HEK293 (cell line): ENCODE measurements around the gene ISL2.

Source experiments
- GLIS1 ChIP-seq: fragments of 450-650 bp; formaldehyde crosslinking; IDR thresholded peaks from 2 replicates; pipeline ENCODE4 v1.5.1; 2016; ENCODE audit warnings: missing biosample characterization, missing genetic modification characterization
- KLF10 ChIP-seq: fragments of 450-650 bp; IDR thresholded peaks from 2 replicates; pipeline ENCODE4 v1.5.1; 2018; ENCODE audit warnings: missing biosample characterization, mild to moderate bottlenecking, missing genetic modification characterization
- KLF8 ChIP-seq: fragments of 450-650 bp; formaldehyde crosslinking; IDR thresholded peaks from 2 replicates; pipeline ENCODE4 v1.5.1; 2016; ENCODE audit warnings: missing biosample characterization, missing genetic modification characterization
- OVOL3 ChIP-seq: fragments of 450-650 bp; formaldehyde crosslinking; IDR thresholded peaks from 2 replicates; pipeline ENCODE4 v1.5.1; 2016; ENCODE audit warnings: missing biosample characterization, missing genetic modification characterization
- PRDM4 ChIP-seq: fragments of 450-650 bp; formaldehyde crosslinking; IDR thresholded peaks from 2 replicates; pipeline ENCODE4 v1.5.1; 2017; ENCODE audit warnings: missing biosample characterization, missing genetic modification characterization
- SP2 ChIP-seq: fragments of 450-650 bp; formaldehyde crosslinking; IDR thresholded peaks from 2 replicates; pipeline ENCODE4 v1.5.1; 2016; ENCODE audit warnings: missing biosample characterization, missing genetic modification characterization
- SP7 ChIP-seq: fragments of 450-650 bp; formaldehyde crosslinking; IDR thresholded peaks from 2 replicates; pipeline ENCODE4 v1.5.1; 2016; ENCODE audit warnings: missing biosample characterization, missing genetic modification characterization
- ZBTB7A ChIP-seq: fragments of 450-650 bp; formaldehyde crosslinking; IDR thresholded peaks from 2 replicates; pipeline ENCODE4 v1.5.1; 2016; ENCODE audit warnings: low read depth, missing biosample characterization, missing genetic modification characterization
- ZFP41 ChIP-seq: fragments of 450-650 bp; formaldehyde crosslinking; IDR thresholded peaks from 2 replicates; pipeline ENCODE4 v1.5.1; 2016; ENCODE audit warnings: missing biosample characterization, missing genetic modification characterization, borderline replicate concordance
- ZFP69B ChIP-seq: fragments of 450-650 bp; formaldehyde crosslinking; IDR thresholded peaks from 2 replicates; pipeline ENCODE4 v1.5.1; 2016; ENCODE audit warnings: missing biosample characterization, missing genetic modification characterization
- ZNF121 ChIP-seq: fragments of 450-650 bp; formaldehyde crosslinking; IDR thresholded peaks from 2 replicates; pipeline ENCODE4 v1.5.1; 2016; ENCODE audit warnings: missing biosample characterization, missing genetic modification characterization
- ZNF184 ChIP-seq: fragments of 450-650 bp; IDR thresholded peaks from 2 replicates; pipeline ENCODE4 v1.5.1; 2018; ENCODE audit warnings: missing biosample characterization, mild to moderate bottlenecking, missing genetic modification characterization
- ZNF221 ChIP-seq: fragments of 450-650 bp; formaldehyde crosslinking; IDR thresholded peaks from 2 replicates; pipeline ENCODE4 v1.5.1; 2017; ENCODE audit warnings: missing biosample characterization, missing genetic modification characterization, borderline replicate concordance
- ZNF24 ChIP-seq: fragments of 450-650 bp; formaldehyde crosslinking; IDR thresholded peaks from 2 replicates; pipeline ENCODE4 v1.5.1; 2016; ENCODE audit warnings: missing biosample characterization, missing genetic modification characterization
- ZNF324 ChIP-seq: fragments of 450-650 bp; formaldehyde crosslinking; IDR thresholded peaks from 2 replicates; pipeline ENCODE4 v1.5.1; 2016; ENCODE audit warnings: missing biosample characterization, missing genetic modification characterization
- ZNF391 ChIP-seq: fragments of 450-650 bp; formaldehyde crosslinking; IDR thresholded peaks from 2 replicates; pipeline ENCODE4 v1.5.1; 2016; ENCODE audit warnings: low read depth, missing biosample characterization, missing genetic modification characterization, borderline replicate concordance
- ZNF558 ChIP-seq: fragments of 450-650 bp; formaldehyde crosslinking; IDR thresholded peaks from 2 replicates; pipeline ENCODE4 v1.5.1; 2016; ENCODE audit warnings: missing biosample characterization, missing genetic modification characterization
- ZNF561 ChIP-seq: fragments of 450-650 bp; IDR thresholded peaks from 2 replicates; pipeline ENCODE4 v1.5.1; 2018; ENCODE audit warnings: missing biosample characterization, missing genetic modification characterization, borderline replicate concordance
- ZNF600 ChIP-seq: fragments of 450-650 bp; formaldehyde crosslinking; IDR thresholded peaks from 2 replicates; pipeline ENCODE4 v1.5.1; 2016; ENCODE audit warnings: missing biosample characterization, missing genetic modification characterization
- ZNF621 ChIP-seq: fragments of 450-650 bp; formaldehyde crosslinking; IDR thresholded peaks from 2 replicates; pipeline ENCODE4 v1.5.1; 2017; ENCODE audit warnings: missing biosample characterization, missing genetic modification characterization
- ZNF658 ChIP-seq: fragments of 450-650 bp; formaldehyde crosslinking; IDR thresholded peaks from 2 replicates; pipeline ENCODE4; 2016; ENCODE audit warnings: missing biosample characterization, missing genetic modification characterization
- ZNF776 ChIP-seq: fragments of 450-650 bp; formaldehyde crosslinking; IDR thresholded peaks from 2 replicates; pipeline ENCODE4 v1.5.0; 2017; ENCODE audit warnings: missing biosample characterization, missing genetic modification characterization, borderline replicate concordance
- ZNF843 ChIP-seq: fragments of 450-650 bp; formaldehyde crosslinking; IDR thresholded peaks from 2 replicates; pipeline ENCODE4 v1.5.1; 2016; ENCODE audit warnings: missing biosample characterization, missing genetic modification characterization
- TF ChIP-seq, protein P1 (sequence below): fragments of 450-650 bp; formaldehyde crosslinking; IDR thresholded peaks from 2 replicates; pipeline ENCODE4 v1.5.1; 2016; ENCODE audit warnings: missing biosample characterization, missing genetic modification characterization
- TF ChIP-seq, protein P2 (sequence below): fragments of 450-650 bp; formaldehyde crosslinking; IDR thresholded peaks from 2 replicates; pipeline ENCODE4 v1.5.1; 2016; ENCODE audit warnings: missing biosample characterization, missing genetic modification characterization
- TF ChIP-seq, protein P3 (sequence below): fragments of 450-650 bp; formaldehyde crosslinking; IDR thresholded peaks from 2 replicates; pipeline ENCODE4 v1.5.1; 2016; ENCODE audit warnings: missing biosample characterization, missing genetic modification characterization
- TF ChIP-seq, protein P4 (sequence below): fragments of 450-650 bp; formaldehyde crosslinking; IDR thresholded peaks from 2 replicates; pipeline ENCODE4 v1.5.1; 2016; ENCODE audit warnings: missing biosample characterization, missing genetic modification characterization
- TF ChIP-seq, protein P5 (sequence below): fragments of 450-650 bp; formaldehyde crosslinking; IDR thresholded peaks from 2 replicates; pipeline ENCODE4 v1.5.1; 2016; ENCODE audit warnings: missing biosample characterization, missing genetic modification characterization

The ISL2 gene

DNA sequence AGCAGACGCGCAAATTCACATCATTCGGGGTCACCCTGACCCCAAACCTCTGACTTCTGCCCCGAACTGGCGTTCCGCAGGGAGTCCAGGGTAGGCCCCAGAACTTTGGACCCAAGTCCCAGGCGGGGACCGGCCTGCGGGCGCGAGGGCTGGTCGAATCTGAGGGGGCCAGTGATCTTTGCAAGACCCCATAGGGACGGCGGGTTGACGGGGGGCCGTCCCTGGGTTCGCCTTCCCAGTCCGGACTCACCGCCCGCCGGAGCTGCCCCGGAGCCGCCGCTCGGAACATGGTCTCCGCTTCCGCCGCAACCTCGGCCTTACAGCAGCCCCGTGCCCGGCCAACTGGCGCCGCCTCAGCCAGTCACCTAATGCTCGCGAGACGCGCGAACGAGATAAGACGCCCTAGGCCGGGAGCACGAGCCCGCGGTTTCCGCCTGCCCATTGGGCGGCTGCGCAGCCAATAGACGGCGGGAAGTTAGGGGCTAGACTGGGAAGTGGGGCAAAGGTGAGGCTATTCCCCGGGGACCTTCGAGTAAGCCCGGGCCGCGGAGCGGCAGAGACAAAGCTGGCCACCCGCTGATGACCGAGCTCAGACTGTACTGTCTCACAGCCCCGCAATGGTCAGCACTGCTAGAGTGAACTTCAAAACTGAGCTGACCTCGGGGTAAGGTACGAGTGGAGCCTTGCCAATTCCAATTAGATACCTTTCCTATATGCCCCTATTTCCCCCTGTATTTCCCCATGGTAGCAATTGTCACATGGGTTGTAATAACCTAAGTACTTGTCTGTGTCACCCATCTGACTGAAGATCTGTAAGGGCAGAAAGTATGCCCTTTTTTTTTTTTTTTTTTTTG, 25.2 kb upstream of the ISL2 start, which contains the start of gene ETFA (continued):
- TF ChIP-seq, protein P1, sequence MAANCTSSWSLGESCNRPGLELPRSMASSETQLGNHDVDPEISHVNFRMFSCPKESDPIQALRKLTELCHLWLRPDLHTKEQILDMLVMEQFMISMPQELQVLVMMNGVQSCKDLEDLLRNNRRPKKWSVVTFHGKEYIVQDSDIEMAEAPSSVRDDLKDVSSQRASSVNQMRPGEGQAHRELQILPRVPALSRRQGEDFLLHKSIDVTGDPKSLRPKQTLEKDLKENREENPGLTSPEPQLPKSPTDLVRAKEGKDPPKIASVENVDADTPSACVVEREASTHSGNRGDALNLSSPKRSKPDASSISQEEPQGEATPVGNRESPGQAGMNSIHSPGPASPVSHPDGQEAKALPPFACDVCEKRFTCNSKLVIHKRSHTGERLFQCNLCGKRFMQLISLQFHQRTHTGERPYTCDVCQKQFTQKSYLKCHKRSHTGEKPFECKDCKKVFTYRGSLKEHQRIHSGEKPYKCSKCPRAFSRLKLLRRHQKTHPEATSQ (tag by site-specific recombination) = peak; percentile 46; the same call in 1 of the 2 replicates
- TF ChIP-seq, protein P2, sequence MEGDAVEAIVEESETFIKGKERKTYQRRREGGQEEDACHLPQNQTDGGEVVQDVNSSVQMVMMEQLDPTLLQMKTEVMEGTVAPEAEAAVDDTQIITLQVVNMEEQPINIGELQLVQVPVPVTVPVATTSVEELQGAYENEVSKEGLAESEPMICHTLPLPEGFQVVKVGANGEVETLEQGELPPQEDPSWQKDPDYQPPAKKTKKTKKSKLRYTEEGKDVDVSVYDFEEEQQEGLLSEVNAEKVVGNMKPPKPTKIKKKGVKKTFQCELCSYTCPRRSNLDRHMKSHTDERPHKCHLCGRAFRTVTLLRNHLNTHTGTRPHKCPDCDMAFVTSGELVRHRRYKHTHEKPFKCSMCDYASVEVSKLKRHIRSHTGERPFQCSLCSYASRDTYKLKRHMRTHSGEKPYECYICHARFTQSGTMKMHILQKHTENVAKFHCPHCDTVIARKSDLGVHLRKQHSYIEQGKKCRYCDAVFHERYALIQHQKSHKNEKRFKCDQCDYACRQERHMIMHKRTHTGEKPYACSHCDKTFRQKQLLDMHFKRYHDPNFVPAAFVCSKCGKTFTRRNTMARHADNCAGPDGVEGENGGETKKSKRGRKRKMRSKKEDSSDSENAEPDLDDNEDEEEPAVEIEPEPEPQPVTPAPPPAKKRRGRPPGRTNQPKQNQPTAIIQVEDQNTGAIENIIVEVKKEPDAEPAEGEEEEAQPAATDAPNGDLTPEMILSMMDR = peak; percentile 39; the same call in 1 of the 2 replicates
- TF ChIP-seq ZNF621 (tag by site-specific recombination) = no peak
- TF ChIP-seq ZNF221 (tag by site-specific recombination) = 0 out of 2 replicates have a peak, but pooled peaks have one; percentile 11
- no peak for TF ChIP-seq ZFP41
- TF ChIP-seq ZNF776 (tag by site-specific recombination) = no peak
- peak; percentile 28; the same call in 1 of the 2 replicates for TF ChIP-seq ZNF558 (tag by site-specific recombination)
- TF ChIP-seq, protein P3, sequence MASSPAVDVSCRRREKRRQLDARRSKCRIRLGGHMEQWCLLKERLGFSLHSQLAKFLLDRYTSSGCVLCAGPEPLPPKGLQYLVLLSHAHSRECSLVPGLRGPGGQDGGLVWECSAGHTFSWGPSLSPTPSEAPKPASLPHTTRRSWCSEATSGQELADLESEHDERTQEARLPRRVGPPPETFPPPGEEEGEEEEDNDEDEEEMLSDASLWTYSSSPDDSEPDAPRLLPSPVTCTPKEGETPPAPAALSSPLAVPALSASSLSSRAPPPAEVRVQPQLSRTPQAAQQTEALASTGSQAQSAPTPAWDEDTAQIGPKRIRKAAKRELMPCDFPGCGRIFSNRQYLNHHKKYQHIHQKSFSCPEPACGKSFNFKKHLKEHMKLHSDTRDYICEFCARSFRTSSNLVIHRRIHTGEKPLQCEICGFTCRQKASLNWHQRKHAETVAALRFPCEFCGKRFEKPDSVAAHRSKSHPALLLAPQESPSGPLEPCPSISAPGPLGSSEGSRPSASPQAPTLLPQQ = peak; percentile 49; the same call in 1 of the 2 replicates
- TF ChIP-seq OVOL3 (tag by site-specific recombination) = no peak; the same call in 1 of the 2 replicates
- peak; percentile 100 for TF ChIP-seq KLF10 (tag by site-specific recombination)
- 0 out of 2 replicates have a peak, but pooled peaks have one; percentile 39 for TF ChIP-seq ZNF391 (tag by site-specific recombination)
- TF ChIP-seq KLF8 (tag by site-specific recombination) = peak; percentile 83
- peak; percentile 39; the same call in 1 of the 2 replicates for TF ChIP-seq ZFP69B (tag by site-specific recombination)
- peak; percentile 80 for TF ChIP-seq ZNF600 (tag by site-specific recombination)
- peak; percentile 72 for TF ChIP-seq ZNF843 (tag by site-specific recombination)
- TF ChIP-seq GLIS1 (tag by site-specific recombination) = peak; percentile 65; the same call in 1 of the 2 replicates
- peak; percentile 87 for TF ChIP-seq SP2 (tag by site-specific recombination)
- TF ChIP-seq ZNF121 (tag by site-specific recombination) = 0 out of 2 replicates have a peak, but pooled peaks have one; percentile 8
- TF ChIP-seq, protein P4, sequence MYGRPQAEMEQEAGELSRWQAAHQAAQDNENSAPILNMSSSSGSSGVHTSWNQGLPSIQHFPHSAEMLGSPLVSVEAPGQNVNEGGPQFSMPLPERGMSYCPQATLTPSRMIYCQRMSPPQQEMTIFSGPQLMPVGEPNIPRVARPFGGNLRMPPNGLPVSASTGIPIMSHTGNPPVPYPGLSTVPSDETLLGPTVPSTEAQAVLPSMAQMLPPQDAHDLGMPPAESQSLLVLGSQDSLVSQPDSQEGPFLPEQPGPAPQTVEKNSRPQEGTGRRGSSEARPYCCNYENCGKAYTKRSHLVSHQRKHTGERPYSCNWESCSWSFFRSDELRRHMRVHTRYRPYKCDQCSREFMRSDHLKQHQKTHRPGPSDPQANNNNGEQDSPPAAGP (tag by site-specific recombination) = peak; percentile 60; the same call in 1 of the 2 replicates
- peak; percentile 19; the same call in 1 of the 2 replicates for TF ChIP-seq ZNF184 (tag by site-specific recombination)
- no peak for TF ChIP-seq ZNF658 (tag by site-specific recombination)
- TF ChIP-seq SP7 (tag by site-specific recombination) = peak; percentile 73
- TF ChIP-seq ZNF561 = peak; percentile 44; the same call in 1 of the 2 replicates
- peak; percentile 86 for TF ChIP-seq ZNF24 (tag by site-specific recombination)
- no peak for TF ChIP-seq PRDM4
- TF ChIP-seq, protein P5, sequence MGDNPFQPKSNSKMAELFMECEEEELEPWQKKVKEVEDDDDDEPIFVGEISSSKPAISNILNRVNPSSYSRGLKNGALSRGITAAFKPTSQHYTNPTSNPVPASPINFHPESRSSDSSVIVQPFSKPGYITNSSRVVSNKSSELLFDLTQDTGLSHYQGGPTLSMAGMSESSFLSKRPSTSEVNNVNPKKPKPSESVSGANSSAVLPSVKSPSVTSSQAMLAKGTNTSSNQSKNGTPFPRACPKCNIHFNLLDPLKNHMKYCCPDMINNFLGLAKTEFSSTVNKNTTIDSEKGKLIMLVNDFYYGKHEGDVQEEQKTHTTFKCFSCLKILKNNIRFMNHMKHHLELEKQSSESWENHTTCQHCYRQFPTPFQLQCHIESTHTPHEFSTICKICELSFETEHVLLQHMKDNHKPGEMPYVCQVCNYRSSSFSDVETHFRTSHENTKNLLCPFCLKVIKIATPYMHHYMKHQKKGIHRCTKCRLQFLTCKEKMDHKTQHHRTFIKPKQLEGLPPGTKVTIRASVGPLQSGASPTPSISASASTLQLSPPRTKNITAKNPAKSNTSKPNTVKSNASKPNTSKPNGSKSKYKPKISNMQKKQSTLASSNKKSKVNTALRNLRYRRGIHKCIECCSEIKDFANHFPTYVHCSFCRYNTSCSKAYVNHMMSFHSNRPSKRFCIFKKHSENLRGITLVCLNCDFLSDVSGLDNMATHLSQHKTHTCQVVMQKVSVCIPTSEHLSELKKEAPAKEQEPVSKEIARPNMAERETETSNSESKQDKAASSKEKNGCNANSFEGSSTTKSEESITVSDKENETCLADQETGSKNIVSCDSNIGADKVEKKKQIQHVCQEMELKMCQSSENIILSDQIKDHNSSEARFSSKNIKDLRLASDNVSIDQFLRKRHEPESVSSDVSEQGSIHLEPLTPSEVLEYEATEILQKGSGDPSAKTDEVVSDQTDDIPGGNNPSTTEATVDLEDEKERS (tag by site-specific recombination) = no peak
- TF ChIP-seq ZBTB7A (tag by site-specific recombination) = 0 out of 2 replicates have a peak, but pooled peaks have one; percentile 54
- TF ChIP-seq ZNF324 (tag by site-specific recombination) = 0 out of 2 replicates have a peak, but pooled peaks have one; percentile 39
